PC-9 (cell line): ENCODE data around the gene ACSS3.

ENCODE experiments used
- CTCF ChIP-seq: fragments of 200-600 bp; sonication (generic); conservative IDR thresholded peaks from 2 replicates; pipeline ENCODE4 v1.6.1; 2017; ENCODE audit warnings: mixed run types, antibody characterized with exemption, mild to moderate bottlenecking, moderate library complexity
- EZH2 ChIP-seq: fragments of 200-600 bp; sonication (generic); IDR thresholded peaks from 2 replicates; pipeline ENCODE4 v1.8.0; 2017; ENCODE audit warnings: antibody characterized with exemption, low read depth

GRCh38 chr12:81083018-81083417, 5.1 kb downstream of the ACSS3 start:
- no peak for TF ChIP-seq EZH2
- no peak for TF ChIP-seq CTCF
